Amniotic stem cell (primary cell): ENCODE data around the gene KIAA1958.
"Not testable (repeated sequence)": the region's sequence is repeated elsewhere in the genome, so short reads cannot be mapped to it uniquely, and the experiment has no call there.

Source experiments
- DNase-seq: peaks from one replicate; lab custom pipeline; 2025; lab: John Stamatoyannopoulos, UW

Gene KIAA1958

GRCh38 chr9:112489039-112489546, 2.5 kb downstream of the KIAA1958 start:
- no peak for DNase-seq

- no peak for DNase-seq
Measured at GRCh38 chr9:112489876-112490666, 3.4 kb downstream of the KIAA1958 start.

GRCh38 chr9:112493393-112494137, 6.9 kb downstream of the KIAA1958 start:
- DNase-seq, result no peak

GRCh38 chr9:112494153-112494552, 7.5 kb downstream of the KIAA1958 start:
- DNase-seq, result no peak

- no peak for DNase-seq
Measured at GRCh38 chr9:112495614-112496013, 9.0 kb downstream of the KIAA1958 start.

GRCh38 chr9:112496074-112496722, 9.6 kb downstream of the KIAA1958 start:
- no peak for DNase-seq

- DNase-seq, result no peak
Measured at GRCh38 chr9:112500842-112501241, 14.2 kb downstream of the KIAA1958 start.

- no peak for DNase-seq
Measured at GRCh38 chr9:112501287-112501686, 14.7 kb downstream of the KIAA1958 start.

- DNase-seq, result no peak
Measured at GRCh38 chr9:112502175-112502946, 15.7 kb downstream of the KIAA1958 start.

- no peak for DNase-seq
Measured at GRCh38 chr9:112503170-112503569, 16.5 kb downstream of the KIAA1958 start.

- no peak for DNase-seq
Measured at GRCh38 chr9:112505086-112505485, 18.5 kb downstream of the KIAA1958 start.

GRCh38 chr9:112505607-112506006, 19.0 kb downstream of the KIAA1958 start:
- no peak for DNase-seq

GRCh38 chr9:112506571-112506970, 19.9 kb downstream of the KIAA1958 start:
- DNase-seq, result no peak

- DNase-seq, result no peak
Measured at GRCh38 chr9:112507001-112507680, 20.5 kb downstream of the KIAA1958 start.

- no peak for DNase-seq
Measured at GRCh38 chr9:112508377-112508776, 21.8 kb downstream of the KIAA1958 start.

- DNase-seq, result not testable (repeated sequence)
Measured at GRCh38 chr9:112512377-112512776, 25.8 kb downstream of the KIAA1958 start.

GRCh38 chr9:112516769-112517168, 30.1 kb downstream of the KIAA1958 start:
- no peak for DNase-seq

- no peak for DNase-seq
Measured at GRCh38 chr9:112520069-112520468, 33.4 kb downstream of the KIAA1958 start.

- no peak for DNase-seq
Measured at GRCh38 chr9:112520656-112521055, 34.0 kb downstream of the KIAA1958 start.

GRCh38 chr9:112526973-112527372, 40.3 kb downstream of the KIAA1958 start:
- DNase-seq, result no peak

GRCh38 chr9:112527959-112528358, 41.3 kb downstream of the KIAA1958 start:
- DNase-seq, result no peak
